ENCODE measurements around the gene TLR8. TPM values are rescaled to one million over a fixed set of nuclear protein-coding genes. Genes with fewer than 3 reads are reported as not detected.
"Not testable (repeated sequence)": the region's sequence is repeated elsewhere in the genome, so short reads cannot be mapped to it uniquely, and the experiment has no call there.

TLR8 gene
- total RNA-seq, 1 donor: not detected

DNA sequence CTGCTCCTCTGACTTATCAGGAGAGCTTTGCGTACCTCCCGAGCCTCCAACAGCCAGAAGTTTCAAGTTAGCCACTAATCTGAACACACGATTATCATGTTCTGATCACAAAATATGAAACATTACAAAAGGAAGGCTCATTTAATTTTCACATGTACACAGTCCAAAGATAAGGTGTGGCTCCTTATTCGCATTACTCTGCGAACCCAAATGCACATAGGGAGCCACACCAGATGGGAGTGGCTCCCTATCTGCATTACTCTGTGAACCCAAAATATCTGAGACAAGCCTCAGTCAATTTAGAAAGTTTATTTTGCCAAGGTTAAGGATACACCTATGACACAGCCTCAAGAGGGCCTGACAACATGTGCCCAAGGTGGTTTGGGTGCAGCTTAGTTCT, 28.4 kb downstream of the TLR8 start:
- DNase-seq (ENCODE audit: low read depth): no peak
- TF ChIP-seq, protein P1, sequence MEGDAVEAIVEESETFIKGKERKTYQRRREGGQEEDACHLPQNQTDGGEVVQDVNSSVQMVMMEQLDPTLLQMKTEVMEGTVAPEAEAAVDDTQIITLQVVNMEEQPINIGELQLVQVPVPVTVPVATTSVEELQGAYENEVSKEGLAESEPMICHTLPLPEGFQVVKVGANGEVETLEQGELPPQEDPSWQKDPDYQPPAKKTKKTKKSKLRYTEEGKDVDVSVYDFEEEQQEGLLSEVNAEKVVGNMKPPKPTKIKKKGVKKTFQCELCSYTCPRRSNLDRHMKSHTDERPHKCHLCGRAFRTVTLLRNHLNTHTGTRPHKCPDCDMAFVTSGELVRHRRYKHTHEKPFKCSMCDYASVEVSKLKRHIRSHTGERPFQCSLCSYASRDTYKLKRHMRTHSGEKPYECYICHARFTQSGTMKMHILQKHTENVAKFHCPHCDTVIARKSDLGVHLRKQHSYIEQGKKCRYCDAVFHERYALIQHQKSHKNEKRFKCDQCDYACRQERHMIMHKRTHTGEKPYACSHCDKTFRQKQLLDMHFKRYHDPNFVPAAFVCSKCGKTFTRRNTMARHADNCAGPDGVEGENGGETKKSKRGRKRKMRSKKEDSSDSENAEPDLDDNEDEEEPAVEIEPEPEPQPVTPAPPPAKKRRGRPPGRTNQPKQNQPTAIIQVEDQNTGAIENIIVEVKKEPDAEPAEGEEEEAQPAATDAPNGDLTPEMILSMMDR (IDR thresholded peaks at IDR 0.05; ENCODE audit: insufficient read depth, low read length): no peak
- H3K4me3 ChIP-seq (ENCODE audit: low read depth, low read length): no peak overlapping the region

DNA sequence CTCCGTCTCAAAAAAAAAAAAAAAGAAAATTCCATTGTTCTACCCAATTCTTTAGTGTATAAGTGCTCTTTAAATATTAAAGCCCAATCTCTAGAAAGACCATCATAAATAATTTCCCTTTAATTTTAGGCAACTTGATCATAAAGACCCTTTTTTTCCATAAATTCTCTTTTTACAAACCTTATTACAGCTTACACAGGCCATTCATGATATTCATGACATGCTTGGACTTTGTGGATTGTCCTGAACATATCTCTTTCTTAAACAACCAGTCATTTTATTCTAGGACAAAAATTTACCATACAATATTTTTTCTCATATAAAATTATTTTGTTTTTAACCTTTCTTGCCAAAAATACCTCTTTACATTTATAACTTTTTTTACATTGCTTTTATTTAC, 30.5 kb downstream of the TLR8 start:
- no peak overlapping the region for H3K4me3 ChIP-seq (ENCODE audit: low read depth, low read length)
- no peak for DNase-seq (ENCODE audit: low read depth)
- TF ChIP-seq, protein P1 (IDR thresholded peaks at IDR 0.05; ENCODE audit: insufficient read depth, low read length): no peak

DNA sequence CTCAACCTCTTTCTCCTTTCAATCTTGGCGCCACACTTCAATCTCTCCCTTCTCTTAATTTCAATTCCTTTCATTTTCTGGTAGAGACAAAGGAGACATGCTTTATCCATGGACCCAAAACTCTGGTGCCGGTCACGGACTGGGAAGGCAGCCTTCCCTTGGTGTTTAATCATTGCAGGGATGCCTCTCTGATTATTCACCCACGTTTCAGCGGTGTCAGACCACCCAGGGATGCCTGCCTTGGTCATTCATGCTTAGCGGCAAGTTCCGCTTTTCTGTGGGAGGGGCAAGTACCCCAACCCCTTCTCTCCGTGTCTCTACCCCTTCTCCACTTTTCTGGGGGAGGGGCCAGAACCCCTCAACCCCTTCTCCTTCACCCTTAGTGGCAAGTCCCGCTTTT, 34.1 kb downstream of the TLR8 start:
- DNase-seq (ENCODE audit: low read depth); H3K4me3 ChIP-seq (ENCODE audit: low read depth, low read length): not testable (repeated sequence)

DNA sequence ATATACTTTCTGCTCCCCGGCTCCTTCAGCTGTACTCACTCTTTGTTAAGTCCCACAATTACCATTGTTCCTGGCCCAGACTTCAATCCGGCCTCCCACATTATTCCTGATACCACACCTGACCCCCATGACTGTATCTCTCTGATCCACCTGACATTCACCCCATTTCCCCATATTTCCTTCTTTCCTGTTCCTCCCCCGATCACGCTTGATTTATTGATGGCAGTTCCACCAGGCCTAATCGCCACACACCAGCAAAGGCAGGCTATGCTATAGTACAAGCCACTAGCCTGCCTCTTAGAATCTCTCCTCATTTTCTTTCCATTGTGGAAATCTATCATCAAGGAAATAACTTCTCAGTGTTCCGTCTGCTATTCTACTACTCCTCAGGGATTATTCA, 37.2 kb downstream of the TLR8 start:
- not testable (repeated sequence) for H3K4me3 ChIP-seq (ENCODE audit: low read depth, low read length); DNase-seq (ENCODE audit: low read depth)

DNA sequence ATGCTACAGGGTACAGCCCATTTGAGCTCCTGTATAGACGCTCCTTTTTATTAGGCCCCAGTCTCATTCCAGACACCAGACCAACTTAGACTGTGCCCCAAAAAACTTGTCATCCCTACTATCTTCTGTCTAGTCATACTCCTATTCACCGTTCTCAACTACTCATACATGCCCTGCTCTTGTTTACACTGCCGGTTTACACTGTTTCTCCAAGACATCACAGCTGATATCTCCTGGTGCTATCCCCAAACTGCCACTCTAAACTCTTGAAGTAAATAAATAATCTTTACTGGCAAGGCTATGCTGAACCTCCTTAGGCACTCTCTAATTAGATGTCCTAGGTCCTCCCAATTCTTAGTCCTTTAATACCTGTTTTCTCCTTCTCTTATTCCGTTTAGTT, 38.0 kb downstream of the TLR8 start:
- H3K4me3 ChIP-seq (ENCODE audit: low read depth, low read length); DNase-seq (ENCODE audit: low read depth): not testable (repeated sequence)

DNA sequence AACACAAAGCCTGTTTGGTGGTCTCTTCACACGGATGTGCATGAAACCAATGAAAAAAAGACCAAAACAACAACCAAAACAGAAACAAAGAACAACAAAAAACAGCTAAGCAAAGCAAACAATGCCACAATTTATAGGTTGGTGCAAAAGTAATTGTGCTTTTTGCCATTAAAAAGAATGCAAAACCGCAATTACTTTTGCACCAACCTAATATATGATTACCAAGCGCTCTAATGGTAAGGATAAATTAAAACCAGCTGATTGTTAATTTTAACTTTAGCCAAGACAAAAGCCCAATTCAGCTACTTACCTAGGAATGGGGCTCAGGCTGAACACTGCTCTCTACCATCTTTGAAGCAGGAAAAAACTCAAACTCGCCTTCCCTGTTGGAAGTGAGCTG, 39.1 kb downstream of the TLR8 start:
- DNase-seq (ENCODE audit: low read depth): no peak
- TF ChIP-seq, protein P1 (IDR thresholded peaks at IDR 0.05; ENCODE audit: insufficient read depth, low read length): no peak
- H3K4me3 ChIP-seq (ENCODE audit: low read depth, low read length): no peak overlapping the region

DNA sequence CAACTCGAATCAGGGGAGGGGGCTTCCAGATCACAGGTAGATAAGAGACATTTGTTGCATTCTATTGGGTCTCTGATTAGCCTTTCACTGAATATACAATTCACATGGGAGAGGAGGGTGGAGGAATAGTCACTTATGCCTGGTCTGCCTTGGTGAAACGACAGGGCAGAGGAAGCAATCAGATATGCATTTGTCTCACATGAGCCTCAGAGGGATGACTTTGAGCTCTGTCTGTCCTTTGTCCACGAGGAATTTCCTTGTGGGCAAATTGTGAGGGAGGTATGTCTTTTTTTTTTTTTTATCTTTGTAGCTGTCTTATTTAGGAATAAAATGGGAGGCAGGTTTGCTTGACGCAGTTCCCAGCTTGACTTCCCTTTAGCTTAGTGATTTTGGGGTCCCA, 40.0 kb downstream of the TLR8 start:
- DNase-seq (ENCODE audit: low read depth): no peak
- H3K4me3 ChIP-seq (ENCODE audit: low read depth, low read length): no peak overlapping the region
- TF ChIP-seq, protein P1 (IDR thresholded peaks at IDR 0.05; ENCODE audit: insufficient read depth, low read length): no peak

DNA sequence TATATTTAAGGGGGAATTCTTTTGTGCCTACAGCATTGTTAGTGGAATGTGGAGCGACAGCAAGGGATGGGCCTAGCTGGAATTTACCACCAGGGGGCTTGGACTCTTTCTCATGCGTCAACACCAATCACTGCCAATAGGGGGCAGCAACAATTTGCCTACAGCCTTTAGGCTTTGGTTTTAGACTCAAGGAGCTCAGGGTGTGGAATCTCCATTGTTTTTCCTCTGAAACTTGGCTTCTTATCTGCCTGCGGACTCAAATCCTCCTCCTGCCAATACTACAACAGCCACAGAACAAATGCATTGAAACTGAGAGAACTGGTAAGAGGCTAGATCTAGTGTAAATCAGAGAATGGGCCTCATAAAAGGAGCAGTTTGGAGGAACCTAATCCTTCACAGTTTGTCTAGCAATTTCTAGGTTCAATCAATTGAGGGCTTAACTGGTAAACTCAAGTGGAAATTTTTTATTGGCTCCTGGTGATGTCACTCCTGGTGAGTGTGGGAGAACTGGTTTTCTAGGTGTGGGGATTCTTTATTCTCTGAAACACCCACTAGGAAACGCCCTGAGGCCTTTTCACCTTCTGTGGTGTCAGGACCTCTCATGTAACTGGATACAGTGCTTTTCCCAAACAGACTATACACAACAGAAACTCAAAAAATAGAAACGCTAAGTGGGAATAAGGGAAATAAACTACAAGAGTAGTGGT, 40.6 kb downstream of the TLR8 start:
- TF ChIP-seq, protein P1 (IDR thresholded peaks at IDR 0.05; ENCODE audit: insufficient read depth, low read length): peak; percentile 100
- DNase-seq (ENCODE audit: low read depth): peak; percentile 97
- no peak overlapping the region for H3K4me3 ChIP-seq (ENCODE audit: low read depth, low read length)
